Measurements from ENCODE around the gene AGPAT1. TPM values are rescaled to one million over a fixed set of nuclear protein-coding genes. Genes with fewer than 3 reads are reported as not detected.

The AGPAT1 gene
- total RNA-seq, 2 experiments from 2014 or later, result 13.2 to 13.3 TPM

GRCh38 chr6:32123681-32124080, 52.2 kb downstream of the AGPAT1 start:
- TF ChIP-seq CTCF (IDR thresholded peaks at IDR 0.05), result no peak
- Histone ChIP-seq H3K4me3 (ENCODE audit: low read length) (no peak overlapping the region), H3K9me3 (ENCODE audit: control insufficient read depth in 1 of 2, insufficient read depth in 1 of 2, low read length in 2 of 2) (no peaks in the 10 kb centered on the region), H3K27me3 (ENCODE audit: control insufficient read depth in 1 of 2, insufficient read depth in 2 of 2, low read length in 2 of 2) (no peaks in the 10 kb centered on the region), H3K27ac (ENCODE audit: low read depth in 1 of 2, low read length in 2 of 2) (no peak overlapping the region), H3K36me3 (ENCODE audit: insufficient read depth, low read length) (peaks cover 70% of the 10 kb centered on the region), H3K4me1 (ENCODE audit: insufficient read depth, low read length) (peaks cover 34% of the 10 kb centered on the region)
- no peak overlapping the region for H3K4me3 Mint-ChIP-seq
- H3K9me3 Mint-ChIP-seq, result no peaks in the 10 kb centered on the region
- H3K27ac Mint-ChIP-seq, result no peak overlapping the region
- CTCF ChIA-PET, result no interaction called here
- intact Hi-C loops (cut with DNase I, micrococcal nuclease), result loop anchor here in 1 of 2 experiments (10.0 kb wide), 1 partner anchor 731 kb away; the partner anchor contains the start of genes PSMB9 and TAP1
- peaks cover 46% of the 10 kb centered on the region for H3K4me1 Mint-ChIP-seq (ENCODE audit: low read depth)
- no peak for DNase-seq
- no peaks in the 10 kb centered on the region for H3K27me3 Mint-ChIP-seq
- H3K36me3 Mint-ChIP-seq (ENCODE audit: low read depth), result peaks cover 86% of the 10 kb centered on the region
- no peak for ATAC-seq (ENCODE audit: poor library complexity)
- POLR2A ChIA-PET, result interaction anchor here (1.1 kb wide), 1 partner anchor 17 kb away, joined by 3 read pairs; no protein-coding TSS in a partner anchor

DNA sequence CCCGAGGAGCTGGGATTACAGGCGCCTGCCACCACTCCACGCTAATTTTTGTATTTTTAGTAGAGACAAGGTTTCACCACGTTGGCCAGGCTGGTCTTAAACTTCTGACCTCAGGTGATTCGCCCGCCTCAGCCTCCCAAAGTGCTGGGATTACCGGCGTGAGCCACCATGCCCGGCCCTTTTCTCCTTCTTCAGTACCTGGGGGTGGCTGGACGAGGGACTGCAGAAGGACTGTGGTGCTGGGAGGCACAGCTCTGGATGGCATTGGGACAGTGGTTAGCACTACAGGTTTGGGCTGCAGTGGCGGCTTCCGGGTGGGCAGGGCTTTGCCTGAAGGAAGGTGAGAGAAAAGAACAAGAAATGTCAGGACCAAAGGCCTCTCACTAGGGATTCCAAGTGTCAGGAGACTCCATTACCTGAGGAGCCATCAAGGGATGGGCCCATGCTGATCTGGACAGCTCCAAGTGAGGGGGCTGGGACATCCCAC, 55.3 kb downstream of the AGPAT1 start:
- intact Hi-C loops (cut with DNase I, micrococcal nuclease), result loop anchor here in 1 of 2 experiments (10.0 kb wide), 1 partner anchor 734 kb away; the partner anchor contains the start of genes PSMB9 and TAP1
- H3K9me3 ChIP-seq (ENCODE audit: control insufficient read depth in 1 of 2, insufficient read depth in 1 of 2, low read length in 2 of 2), result no peaks in the 10 kb centered on the region
- ChIA-PET POLR2A (no interaction called here), CTCF (no interaction called here)
- Mint-ChIP-seq H3K9me3 (no peaks in the 10 kb centered on the region), H3K4me3 (no peak overlapping the region), H3K4me1 (ENCODE audit: low read depth) (peaks cover 21% of the 10 kb centered on the region), H3K36me3 (ENCODE audit: low read depth) (peaks cover 92% of the 10 kb centered on the region), H3K27ac (no peak overlapping the region), H3K27me3 (no peaks in the 10 kb centered on the region)
- ATAC-seq (ENCODE audit: poor library complexity) (no peak), DNase-seq (no peak)
- no peak for TF ChIP-seq CTCF (IDR thresholded peaks at IDR 0.05)
- peaks cover 10% of the 10 kb centered on the region for H3K4me1 ChIP-seq (ENCODE audit: insufficient read depth, low read length)
- no peak overlapping the region for H3K27ac ChIP-seq (ENCODE audit: low read depth in 1 of 2, low read length in 2 of 2)
- H3K27me3 ChIP-seq (ENCODE audit: control insufficient read depth in 1 of 2, insufficient read depth in 2 of 2, low read length in 2 of 2), result no peaks in the 10 kb centered on the region
- peaks cover 86% of the 10 kb centered on the region for H3K36me3 ChIP-seq (ENCODE audit: insufficient read depth, low read length)
- H3K4me3 ChIP-seq (ENCODE audit: low read length), result no peak overlapping the region

DNA sequence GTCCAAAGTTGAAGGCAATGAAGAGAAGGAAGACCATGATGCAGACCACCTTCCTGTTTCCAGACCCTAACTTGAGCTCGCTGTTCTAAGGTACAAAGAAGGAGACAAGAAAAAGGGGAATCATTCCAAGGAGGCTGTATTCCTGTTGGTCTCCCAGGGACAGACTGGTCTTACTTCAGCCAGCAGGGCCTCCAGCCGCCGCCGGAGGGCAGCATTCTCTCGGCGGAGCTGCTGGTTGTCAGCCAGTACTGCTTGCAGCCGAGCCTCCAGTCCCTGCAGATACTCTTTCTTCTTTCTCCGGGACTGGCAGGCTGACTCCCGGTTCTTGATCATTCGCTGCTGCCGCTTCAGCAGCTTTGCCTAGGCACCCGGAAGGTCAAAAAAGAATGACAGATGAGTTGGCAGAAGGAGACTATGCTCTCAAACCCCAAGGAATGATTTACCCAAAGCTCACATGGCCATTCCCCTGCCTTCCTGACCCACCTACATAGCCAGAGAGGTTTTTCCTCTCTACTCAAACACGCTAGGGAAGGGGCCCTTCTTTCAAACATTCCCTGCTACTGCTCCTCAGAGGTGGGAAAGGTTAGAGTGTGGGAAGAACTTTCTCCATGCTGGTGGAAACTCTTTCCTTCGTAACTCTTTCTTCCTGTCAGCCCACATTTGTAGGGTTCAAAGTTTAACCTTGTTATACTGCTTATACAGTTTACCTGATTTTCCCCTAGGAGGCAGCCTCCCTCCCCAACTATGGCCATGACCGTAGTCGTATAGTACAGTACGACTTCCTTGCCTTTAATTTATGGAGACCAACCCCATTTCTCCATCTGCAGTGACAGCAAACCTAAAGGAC, 56.9 kb downstream of the AGPAT1 start:
- H3K27me3 ChIP-seq (ENCODE audit: control insufficient read depth in 1 of 2, insufficient read depth in 2 of 2, low read length in 2 of 2), result no peaks in the 10 kb centered on the region
- H3K9me3 ChIP-seq (ENCODE audit: control insufficient read depth in 1 of 2, insufficient read depth in 1 of 2, low read length in 2 of 2), result no peaks in the 10 kb centered on the region
- peaks cover 81% of the 10 kb centered on the region for H3K36me3 ChIP-seq (ENCODE audit: insufficient read depth, low read length)
- peak; percentile 44 to 83 (median 64) for DNase-seq
- Mint-ChIP-seq H3K27me3 (no peaks in the 10 kb centered on the region), H3K4me1 (ENCODE audit: low read depth) (peaks cover 13% of the 10 kb centered on the region), H3K27ac (no peak overlapping the region), H3K36me3 (ENCODE audit: low read depth) (peaks cover 93% of the 10 kb centered on the region), H3K4me3 (no peak overlapping the region), H3K9me3 (no peaks in the 10 kb centered on the region)
- ATAC-seq (ENCODE audit: poor library complexity), result peak; percentile 82
- no peak overlapping the region for H3K4me3 ChIP-seq (ENCODE audit: low read length)
- intact Hi-C loops (cut with DNase I, micrococcal nuclease), result loop anchor here (1.0 to 5.0 kb wide), 5 partner anchors 35 to 123 kb away; partner anchors contain the start of genes PPT2 (in 2 of the 2) and GPSM3 (in 1 of the 2)
- CTCF ChIA-PET, result interaction anchor here (0.6 to 2.0 kb wide), 10 partner anchors 9 to 77 kb away, joined by 3 to 11 read pairs (median 5); partner anchors contain the start of genes ATF6B, FKBPL and PRRT1
- H3K4me1 ChIP-seq (ENCODE audit: insufficient read depth, low read length), result peaks cover 10% of the 10 kb centered on the region
- POLR2A ChIA-PET, result interaction anchor here (0.6 to 3.2 kb wide), 5 partner anchors 9 to 160 kb away, joined by 3 to 18 read pairs (median 5); partner anchors contain the start of genes ATF6B, GPSM3, PBX2 and SKIC2
- H3K27ac ChIP-seq (ENCODE audit: low read depth in 1 of 2, low read length in 2 of 2), result no peak overlapping the region
- peak; percentile 81 for TF ChIP-seq CTCF (IDR thresholded peaks at IDR 0.05)

Small RNAs within 50 kb of the gene (microRNA-seq; reads per million reads assigned to microRNA genes)
- gene MIR6721 (ENCODE audit: borderline microRNAs expressed, borderline replicate concordance) (not detected), gene MIR6833 (ENCODE audit: borderline microRNAs expressed, borderline replicate concordance) (not detected)

Other genes starting within 250 kb of the AGPAT1 start
- gene C2, start 248.4 kb downstream of the AGPAT1 start, total RNA-seq, result 1 to 10 TPM; 1.4 to 2.3 TPM
- 1 to 10 TPM; 1.5 to 2.2 TPM for gene CFB, start 230.0 kb downstream of the AGPAT1 start, total RNA-seq
- 10 to 100 TPM; 53.8 to 58.2 TPM for gene NELFE, start 217.1 kb downstream of the AGPAT1 start, total RNA-seq
- 100 to 1,000 TPM; 133 to 141 TPM for gene SKIC2, start 216.9 kb downstream of the AGPAT1 start, total RNA-seq
- 10 to 100 TPM; 30.0 to 31.1 TPM for gene DXO, start 203.9 kb downstream of the AGPAT1 start, total RNA-seq
- 1 to 10 TPM; 4.2 TPM for gene C4A, start 194.0 kb downstream of the AGPAT1 start, total RNA-seq
- 1 to 10 TPM; 3.0 to 4.0 TPM for gene C4B, start 161.3 kb downstream of the AGPAT1 start, total RNA-seq
- under 1 TPM; 0.17 to 0.36 TPM for gene CYP21A2, start 137.7 kb downstream of the AGPAT1 start, total RNA-seq
- gene TNXB, start 66.7 kb downstream of the AGPAT1 start, total RNA-seq, result 1 to 10 TPM; 8.3 to 9.0 TPM
- 10 to 100 TPM; 72.2 to 75.6 TPM for gene ATF6B, start 47.8 kb downstream of the AGPAT1 start, total RNA-seq
- gene FKBPL, start 45.8 kb downstream of the AGPAT1 start, total RNA-seq, result under 1 TPM; 0.66 to 0.73 TPM
- 1 to 10 TPM; 2.6 to 3.2 TPM for gene PRRT1, start 24.1 kb downstream of the AGPAT1 start, total RNA-seq
- gene PPT2, start 21.9 kb downstream of the AGPAT1 start, total RNA-seq, result 1 to 10 TPM; 8.7 to 8.9 TPM
- gene EGFL8, start 11.5 kb downstream of the AGPAT1 start, total RNA-seq, result 10 to 100 TPM; 13.1 to 13.8 TPM
- gene RNF5, start 2.3 kb upstream of the AGPAT1 start, total RNA-seq, result 1 to 10 TPM; 9.6 to 9.9 TPM
- gene AGER, start 8.2 kb upstream of the AGPAT1 start, total RNA-seq, result 10 to 100 TPM; 23.5 to 27.0 TPM
- 10 to 100 TPM; 62.0 to 65.6 TPM for gene PBX2, start 14.1 kb upstream of the AGPAT1 start, total RNA-seq
- 100 to 1,000 TPM; 190 to 202 TPM for gene GPSM3, start 16.6 kb upstream of the AGPAT1 start, total RNA-seq
- under 1 TPM; 0.47 to 0.53 TPM for gene NOTCH4, start 48.0 kb upstream of the AGPAT1 start, total RNA-seq
- gene TSBP1, start 195.8 kb upstream of the AGPAT1 start, total RNA-seq, result not detected
- gene BTNL2, start 231.1 kb upstream of the AGPAT1 start, total RNA-seq, result not detected

All from CD4-positive, alpha-beta T cell (primary cell).